Measurements from ENCODE around the gene BCL3.
A peak's percentile ranks its signal among the peaks of the same experiment; 100 is the strongest.

The BCL3 gene

DNA sequence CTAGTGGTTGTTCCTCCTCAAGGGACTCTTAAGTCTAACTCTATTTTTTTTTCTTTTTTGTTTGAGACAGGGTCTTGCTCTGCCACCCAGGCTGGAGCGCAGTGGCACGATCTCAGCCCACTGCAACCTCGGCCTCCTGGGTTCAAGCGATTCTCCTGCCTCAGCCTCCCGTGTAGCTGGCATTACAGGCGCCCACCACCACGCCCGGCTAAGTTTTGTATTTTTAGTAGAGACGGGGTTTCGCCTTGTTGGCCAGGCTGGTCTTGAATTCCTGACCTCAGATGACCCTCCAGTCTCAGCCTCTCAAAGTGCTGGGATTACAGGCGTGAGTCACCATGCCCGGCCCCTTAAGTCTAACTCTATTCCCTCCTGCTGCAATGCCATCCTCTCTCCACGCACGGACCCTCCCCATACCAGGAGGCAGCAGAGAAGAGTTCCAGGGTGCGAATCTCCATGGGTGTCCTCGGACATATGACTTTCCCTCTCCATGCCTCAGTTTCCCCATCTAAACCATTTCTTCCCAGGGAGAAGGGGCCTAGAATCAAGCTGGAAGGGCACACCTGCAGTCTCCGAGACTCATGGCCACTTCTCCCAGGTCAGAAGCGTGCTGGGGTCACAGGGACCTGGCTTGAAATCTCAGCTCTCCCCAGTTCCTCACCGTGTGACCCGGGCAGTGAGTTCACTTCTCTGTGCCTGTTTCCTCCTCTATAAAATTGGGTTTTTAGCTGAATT, 6.0 kb upstream of the BCL3 start:
- no peak for DNase-seq (ENCODE audit: low read depth)

DNA sequence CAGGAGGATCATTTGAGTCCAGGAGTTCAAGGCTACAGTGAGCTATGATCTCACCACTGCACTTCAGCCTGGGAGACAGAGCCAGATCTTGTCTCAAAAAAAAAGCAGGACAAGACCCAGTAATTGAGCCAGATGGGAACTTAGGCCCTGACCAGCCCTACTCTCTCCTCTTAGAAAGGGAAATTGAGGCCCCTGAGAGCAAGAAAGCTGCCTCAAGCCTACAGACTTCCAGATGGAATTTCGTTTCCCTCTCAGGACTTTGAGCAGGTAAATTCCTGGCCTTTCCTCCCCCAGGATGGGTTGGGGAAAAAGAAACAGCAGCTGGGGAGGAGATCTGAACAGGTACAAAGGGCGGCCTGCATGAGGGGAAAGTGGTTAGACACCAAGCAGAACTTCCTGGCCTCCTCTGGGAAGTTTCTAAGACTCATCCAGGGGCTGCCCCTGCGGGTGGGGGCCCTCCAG, 3.6 kb upstream of the BCL3 start:
- DNase-seq (ENCODE audit: low read depth): no peak

DNA sequence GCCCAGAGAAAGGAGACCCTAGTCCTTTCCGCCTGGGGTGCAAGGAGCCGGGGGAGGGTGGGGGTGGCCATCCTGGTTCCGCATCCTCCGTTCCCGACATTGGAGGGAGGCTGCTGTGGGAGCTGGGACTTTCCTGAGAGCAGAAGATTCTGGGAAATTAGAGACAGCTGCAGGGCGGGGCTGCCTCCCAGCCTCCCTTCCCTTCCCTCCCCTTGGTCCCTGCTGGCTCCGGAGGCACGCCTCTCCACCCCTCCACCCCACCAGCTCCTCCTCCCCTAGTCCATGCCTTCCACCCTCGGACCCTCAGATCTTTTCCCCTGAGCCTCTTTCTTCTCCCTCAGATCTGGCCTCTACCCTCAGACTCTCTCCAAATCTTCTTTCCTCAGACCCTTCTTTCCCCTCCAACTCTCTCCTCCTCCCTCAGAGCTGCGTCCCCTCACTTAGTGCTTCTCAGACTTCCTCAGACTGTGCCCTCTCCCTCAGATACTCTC, 3.1 kb upstream of the BCL3 start:
- DNase-seq (ENCODE audit: low read depth): no peak

DNA sequence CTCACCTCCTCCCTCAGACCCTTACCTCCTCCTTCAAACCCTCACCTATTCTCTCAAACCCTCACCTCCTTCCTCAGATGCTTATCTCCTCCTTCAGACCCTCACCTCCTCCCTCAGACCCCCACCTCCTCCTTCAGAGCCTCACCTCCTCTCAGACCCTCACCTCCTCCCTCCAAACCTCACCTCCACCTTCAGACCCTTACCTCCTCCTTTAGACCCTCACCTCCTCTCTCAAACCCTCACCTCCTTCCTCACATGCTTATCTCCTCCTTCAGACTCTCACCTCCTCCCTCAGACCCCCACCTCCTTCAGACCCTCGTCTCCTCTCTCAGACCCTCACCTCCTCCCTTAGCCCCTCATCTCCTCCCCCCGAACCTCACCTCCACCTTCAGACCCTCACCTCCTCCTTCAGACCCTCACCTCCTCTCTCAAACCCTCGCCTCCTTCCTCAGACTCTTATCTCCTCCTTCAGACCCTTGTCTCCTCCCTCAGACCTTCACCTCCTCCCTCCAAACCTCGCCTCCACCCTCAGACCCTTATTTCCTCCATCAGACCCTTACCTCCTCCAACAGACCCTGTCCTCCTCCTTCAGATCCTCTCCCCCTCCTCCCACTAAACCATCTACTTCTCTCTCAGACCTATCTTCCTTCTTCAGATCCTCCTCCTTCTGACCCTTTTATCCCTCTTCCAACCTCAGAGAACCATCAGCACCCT, 2.5 kb upstream of the BCL3 start:
- no peak for DNase-seq (ENCODE audit: low read depth)

DNA sequence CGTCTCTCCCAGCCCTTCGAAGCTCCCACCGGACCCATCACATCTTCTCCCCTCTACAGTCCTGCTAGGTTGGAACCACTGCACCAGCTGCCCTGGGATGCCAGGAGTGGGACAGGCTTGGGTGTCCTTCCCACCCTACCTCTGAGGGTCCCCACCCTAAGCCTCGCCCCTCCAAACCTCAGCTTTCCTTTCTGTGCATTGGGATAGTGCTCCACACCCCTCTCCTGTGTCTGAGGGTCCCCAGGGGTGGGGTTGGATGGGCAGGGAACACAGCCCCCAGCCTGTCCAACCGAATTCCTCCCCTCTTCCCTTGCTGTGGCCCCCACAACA, 1.9 kb upstream of the BCL3 start:
- DNase-seq (ENCODE audit: low read depth): no peak

DNA sequence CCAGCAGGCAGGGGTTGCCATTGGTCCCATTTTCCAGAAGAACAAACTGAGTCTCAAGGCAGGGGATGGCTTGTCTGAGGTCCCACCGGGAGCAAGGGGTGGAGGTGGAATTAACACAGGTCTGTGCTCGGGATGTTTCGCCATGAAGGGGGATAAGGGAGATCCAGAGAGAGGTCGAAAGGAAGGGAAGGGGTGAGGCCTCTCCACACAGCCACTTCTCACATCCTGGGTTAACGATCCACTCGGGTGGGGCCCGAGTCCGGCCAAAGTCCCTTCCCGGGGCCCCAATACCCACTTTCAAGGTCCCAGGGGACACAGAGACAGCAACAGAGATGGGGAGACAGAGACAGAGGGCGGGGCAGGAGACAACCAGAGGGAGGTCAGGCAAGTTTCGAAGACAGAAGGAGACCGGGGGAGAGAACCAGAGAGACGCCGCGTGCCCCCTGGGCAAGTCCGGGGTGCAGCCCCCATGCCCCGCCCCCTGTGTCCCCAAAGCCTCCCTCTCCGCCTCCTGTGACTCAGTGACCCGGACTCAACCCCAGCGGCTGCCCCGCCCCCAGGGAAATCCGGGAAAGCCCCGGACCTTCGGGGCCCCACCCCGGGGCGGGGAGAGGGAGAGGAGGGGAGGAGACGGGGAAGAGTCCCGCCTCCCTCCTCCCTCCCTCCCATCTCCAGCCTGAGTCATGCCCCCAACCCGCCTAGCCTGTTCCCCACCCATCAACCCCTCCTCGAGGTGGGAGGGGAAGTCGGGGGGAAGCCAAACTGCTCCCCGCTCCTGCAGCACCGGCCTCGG, 1.4 kb upstream of the BCL3 start:
- DNase-seq (ENCODE audit: low read depth): peak; percentile 80

DNA sequence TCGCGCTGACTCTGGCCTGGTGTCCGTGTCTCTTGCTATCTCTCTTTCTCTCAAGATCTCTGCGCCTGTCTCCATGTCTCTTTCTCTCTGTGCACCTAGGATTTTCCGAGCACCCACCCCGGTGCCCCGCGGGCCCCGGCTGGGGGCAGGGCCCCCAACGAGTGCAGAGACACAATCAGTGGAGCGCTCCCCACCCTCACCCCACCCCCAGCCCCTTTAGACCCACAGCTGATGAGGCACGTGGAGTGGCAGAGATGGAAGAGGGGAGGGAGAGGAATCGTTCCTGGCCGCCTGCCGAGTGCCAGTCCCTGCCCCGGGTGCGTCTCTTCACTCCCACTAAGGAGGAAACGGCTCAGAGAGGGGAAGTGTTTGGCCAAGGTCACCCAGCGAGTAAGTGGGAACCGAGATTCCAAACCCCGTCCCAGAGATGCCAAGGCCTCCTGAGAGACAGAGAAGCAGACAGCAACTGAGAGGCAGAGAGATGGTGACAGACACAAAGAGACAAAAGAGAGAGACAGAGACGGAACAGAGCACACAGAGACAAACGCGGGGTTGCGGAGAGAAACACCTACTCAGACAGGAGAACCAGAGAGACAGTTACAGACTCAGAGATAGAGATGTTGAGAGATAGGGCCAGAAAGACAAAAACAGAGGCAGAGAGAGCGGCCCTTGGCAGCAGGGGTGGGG, 626 bp upstream of the BCL3 start:
- no peak for DNase-seq (ENCODE audit: low read depth)

DNA sequence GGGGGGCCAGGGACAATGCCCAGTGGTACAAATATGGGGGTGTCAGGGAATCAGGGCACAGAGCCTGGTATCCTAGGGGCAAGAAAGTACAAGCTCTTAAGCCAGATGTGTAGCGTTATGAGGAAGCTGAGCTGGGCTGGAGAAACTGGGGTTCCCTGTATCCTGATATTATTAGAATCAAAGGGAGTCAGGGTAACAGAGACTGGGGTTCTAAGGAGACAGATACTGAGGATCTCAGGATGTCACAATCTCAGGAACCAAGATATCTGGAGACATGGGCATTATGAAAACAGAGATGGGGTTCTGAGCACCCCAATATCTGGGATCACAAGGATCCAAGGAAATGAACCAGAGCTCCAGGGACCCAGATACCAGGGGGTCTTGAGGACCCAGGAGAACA, 784 bp downstream of the BCL3 start:
- DNase-seq (ENCODE audit: low read depth): no peak

DNA sequence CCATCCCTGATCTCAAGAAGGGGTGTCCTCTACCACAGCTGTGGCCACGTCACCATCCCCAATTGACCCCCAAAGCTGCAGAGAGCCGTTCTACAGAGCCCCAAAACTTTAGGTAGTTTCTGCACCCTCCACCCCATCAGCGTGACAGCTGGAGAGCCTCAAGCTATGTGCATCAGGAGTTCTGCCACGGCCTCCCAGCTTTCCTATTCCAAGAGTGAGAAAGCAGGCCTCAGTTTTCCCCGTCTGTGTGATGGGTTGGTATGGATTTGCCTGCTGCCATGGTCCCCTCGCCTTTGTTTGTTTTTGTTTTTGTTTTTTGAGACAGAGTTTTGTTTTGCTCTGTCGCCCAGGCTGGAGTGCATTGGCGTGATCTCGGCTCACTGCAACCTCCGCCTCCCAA, 1.5 kb downstream of the BCL3 start:
- DNase-seq (ENCODE audit: low read depth): no peak

DNA sequence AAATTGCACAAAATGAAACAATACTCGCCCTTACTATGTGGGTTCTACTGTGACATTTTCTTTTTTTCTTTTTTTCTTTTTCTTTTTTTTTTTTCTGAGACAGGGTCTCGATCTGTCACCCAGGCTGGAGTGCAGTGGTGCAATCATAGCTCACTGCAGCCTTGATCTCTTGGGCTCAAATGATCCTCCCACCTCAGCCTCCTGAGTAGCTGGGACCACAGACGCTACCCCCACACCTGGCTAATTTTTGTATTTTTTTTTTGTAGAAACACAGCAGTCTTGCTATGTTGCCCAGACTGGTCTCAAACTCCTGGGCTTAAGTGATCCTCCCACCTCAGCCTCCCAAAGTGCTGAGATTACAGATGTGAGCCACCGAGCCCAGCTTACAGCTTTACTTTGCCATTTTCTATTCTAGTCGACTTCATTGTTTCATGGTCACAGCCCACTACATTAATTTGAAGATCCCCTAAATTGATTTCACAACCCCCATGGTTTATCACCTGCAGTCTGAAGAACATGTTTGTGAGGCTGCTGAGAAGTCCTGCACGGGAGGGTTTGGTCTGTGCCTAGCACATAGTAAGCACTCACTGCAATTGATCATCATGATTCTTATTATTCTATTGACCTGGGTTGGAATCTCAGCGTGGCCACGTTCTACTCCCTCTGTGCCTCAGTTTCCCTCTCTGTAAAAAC, 3.8 kb downstream of the BCL3 start:
- no peak for DNase-seq (ENCODE audit: low read depth)

DNA sequence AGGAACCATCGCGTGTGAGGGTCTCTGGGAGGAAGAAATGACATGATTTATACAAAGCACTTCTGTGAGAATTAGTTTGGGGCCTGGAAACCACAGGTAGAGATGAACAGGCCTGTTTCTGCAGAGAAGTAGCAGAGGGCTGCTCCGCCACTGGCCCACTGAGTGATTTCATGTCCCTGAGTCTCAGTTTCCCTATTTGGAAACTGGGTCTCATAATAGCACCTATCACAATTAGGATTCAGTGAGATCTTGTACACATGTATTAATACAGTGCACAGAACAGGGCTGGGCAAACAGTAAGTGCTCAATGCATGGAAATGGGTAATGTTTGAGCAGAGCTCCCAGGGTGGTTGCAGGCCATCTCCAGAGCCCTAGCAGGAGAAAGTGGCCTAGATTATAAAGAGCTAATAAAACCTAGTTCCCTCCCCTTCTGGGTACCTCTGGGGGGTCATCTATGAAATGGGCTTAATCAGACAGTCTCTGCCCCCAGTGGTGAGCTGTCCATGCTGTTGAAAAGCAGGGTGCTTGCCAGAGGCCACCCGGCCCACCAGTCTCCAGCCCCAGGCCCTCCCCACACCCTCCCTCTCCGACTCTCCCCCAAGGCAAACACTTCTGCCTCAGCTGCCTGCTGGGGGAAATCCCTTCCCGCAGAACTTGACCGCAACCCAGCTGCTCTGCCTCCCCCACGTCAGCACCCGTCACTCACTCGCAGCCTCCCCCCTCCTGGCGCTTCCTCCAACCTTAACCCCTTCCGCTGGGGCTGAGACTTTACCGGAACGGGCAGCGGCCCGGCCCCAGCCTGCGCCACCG, 4.5 kb downstream of the BCL3 start:
- peak; percentile 99 for DNase-seq (ENCODE audit: low read depth)

DNA sequence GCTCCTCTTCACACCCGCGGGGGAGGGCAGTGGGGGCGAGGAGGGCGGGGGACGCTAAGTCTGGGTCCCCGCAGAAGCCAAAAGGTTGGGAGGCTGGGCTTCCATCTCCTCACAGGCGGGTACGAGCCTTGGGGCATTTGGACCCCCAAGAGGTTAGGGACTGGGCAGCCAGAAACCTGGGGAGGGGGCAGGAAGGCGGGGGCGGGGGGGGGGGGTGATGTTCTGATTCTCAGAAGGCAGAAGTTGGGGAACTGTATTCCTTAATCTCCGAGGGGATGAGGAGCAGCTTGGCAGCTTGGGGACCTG, 5.1 kb downstream of the BCL3 start:
- no peak for DNase-seq (ENCODE audit: low read depth)

DNA sequence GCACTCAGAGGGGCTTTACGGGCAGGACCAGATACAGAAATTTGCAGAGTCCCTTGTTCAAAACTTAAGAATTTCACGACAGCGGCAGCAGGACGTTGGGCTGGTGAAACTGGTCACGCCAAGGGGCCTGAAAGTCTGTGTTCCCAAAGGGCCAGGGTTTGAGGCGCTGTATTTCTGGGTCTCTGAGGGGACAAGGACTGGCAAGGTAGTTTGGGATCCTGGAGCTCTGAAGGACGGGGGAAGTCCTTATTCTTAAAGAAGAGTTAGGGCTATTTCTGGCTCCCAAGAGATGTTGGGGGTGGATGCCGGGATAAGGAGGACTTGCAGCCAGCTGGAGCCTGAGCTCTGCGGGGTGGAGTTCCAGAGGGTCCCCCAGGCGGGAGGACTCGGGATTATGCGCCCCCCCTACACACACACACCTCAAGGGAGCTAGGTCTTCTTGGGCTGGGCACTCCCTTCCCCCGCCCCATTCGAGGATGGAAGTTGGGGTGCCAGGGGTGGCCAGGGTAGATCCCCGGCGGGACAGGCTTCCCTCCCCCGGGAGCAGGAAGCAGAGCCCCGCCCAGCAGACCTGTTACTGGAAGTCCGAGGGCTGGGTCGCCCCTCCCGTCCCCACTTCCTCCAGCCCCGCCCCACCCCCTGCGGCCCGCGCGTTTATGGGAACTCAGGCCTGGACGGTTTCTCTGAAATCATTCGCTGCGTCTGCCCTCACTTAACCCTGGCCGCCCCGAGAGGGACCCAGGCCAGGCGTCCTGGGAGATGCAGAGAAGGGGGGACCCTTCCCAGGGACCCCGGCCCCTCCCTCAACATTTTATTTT, 5.6 kb downstream of the BCL3 start:
- peak; percentile 80 for DNase-seq (ENCODE audit: low read depth)

DNA sequence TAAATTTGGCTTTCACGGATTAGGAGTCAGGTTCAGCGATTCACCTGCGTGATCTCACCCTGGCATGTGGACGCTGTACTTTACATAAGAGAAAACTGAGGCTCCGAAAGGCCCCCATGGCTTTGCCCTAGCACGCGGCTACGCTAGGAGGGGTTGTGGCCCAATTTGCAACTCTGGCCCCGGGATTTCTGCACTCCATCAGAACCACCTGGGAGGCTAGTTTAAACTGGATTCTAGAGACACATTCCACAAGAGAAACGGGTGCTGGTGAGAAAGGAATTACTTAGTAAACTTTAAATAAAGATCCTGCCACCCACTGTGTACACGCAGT, 6.2 kb downstream of the BCL3 start:
- DNase-seq (ENCODE audit: low read depth): no peak

DNA sequence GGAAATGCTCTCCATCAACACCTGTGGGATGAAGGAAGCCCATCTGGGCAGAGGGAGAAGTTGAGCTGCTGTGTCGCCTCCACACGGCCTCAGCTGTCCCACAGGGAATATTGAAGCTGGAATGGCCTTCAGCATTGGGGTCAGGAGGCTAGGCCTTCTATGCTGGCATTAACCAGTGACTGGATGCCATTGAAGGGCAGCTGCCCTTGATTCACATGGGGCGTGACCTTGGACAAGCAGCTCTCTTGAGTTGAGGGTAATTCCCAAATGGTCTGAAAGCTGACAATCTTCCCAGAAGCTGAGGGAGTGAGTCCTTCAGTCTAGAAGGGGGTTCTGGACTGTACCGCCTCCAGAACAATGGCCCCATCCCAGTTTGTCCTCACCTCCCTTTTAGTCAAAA, 6.7 kb downstream of the BCL3 start:
- DNase-seq (ENCODE audit: low read depth): no peak

DNA sequence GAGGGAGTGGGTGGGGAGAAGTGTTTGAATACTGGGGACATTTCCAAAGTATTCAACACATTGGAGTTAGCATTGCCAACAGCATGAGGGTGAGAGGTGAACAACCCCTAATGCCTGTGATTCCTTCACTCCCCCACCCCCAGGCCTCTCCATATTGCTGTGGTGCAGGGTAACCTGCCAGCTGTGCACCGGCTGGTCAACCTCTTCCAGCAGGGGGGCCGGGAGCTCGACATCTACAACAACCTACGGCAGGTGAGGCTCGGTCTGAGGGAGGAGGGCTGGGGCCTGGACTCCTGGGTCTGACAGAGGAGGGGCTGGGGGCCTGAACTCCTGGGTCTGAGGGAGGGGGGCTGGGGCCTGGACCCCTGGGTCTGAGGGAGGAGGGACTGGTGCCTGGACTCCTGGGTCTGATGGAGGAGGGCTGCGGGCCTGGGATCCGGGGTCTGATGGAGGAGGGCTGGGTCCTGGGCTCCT, 7.6 kb downstream of the BCL3 start:
- no peak for DNase-seq (ENCODE audit: low read depth)

DNA sequence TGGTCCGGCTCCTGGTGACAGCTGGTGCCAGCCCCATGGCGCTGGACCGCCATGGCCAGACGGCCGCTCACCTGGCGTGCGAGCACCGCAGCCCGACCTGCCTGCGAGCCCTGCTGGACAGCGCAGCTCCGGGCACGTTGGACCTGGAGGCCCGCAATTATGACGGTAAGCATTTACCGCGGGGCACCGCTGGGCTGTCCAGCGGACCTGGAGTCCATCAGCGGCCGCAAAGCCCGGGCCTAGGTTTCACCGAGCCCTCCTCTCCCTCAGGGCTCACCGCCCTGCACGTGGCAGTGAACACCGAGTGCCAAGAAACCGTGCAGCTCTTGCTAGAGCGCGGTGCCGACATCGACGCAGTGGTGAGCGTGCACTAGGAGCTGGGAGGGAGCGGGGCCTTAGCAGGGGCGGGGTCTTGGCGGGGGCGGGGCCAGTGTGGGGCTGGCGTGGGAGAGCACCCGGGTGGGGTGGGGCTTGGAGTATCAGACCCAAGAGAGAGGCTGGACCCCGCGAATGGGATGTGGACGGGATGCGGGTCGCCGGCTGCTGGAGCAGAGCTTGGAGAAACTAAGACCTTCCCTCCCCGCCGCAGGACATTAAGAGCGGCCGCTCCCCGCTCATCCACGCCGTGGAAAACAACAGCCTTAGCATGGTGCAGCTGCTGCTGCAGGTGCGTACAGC, 8.7 kb downstream of the BCL3 start:
- no peak for DNase-seq (ENCODE audit: low read depth)

DNA sequence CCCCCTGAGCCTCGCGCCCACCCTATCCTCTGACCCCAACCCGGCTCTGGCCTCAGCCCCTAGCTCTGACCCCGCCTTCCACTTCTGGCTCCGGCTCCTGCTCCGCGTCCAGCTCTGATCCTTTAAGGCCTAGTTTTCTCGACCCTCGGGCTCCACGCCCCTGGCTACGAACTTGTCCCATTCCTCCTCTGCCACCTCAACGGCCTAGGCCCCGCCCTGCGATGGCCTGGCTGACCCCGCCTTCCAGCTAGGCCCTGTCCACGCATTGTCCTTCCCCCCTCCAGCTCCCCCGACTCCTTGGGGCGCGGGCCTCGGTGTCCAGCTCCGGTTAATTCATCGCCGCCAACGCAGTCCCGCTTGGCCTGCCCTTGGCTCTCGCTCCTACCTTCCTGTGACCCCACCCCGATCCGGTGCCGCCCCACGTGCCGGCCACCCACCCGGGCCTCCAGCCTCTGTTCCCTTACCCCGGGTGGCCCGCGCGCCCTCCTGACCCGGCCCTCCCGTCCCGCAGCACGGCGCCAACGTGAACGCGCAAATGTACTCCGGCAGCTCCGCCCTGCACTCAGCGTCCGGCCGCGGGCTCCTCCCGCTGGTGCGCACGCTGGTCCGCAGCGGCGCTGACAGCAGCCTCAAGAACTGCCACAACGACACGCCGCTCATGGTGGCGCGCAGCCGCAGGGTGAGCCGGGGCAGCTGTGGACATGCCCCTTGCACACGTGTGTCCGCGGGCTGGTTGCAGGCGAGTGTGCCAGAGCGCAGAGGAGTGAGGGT, 9.4 kb downstream of the BCL3 start:
- DNase-seq (ENCODE audit: low read depth): no peak

DNA sequence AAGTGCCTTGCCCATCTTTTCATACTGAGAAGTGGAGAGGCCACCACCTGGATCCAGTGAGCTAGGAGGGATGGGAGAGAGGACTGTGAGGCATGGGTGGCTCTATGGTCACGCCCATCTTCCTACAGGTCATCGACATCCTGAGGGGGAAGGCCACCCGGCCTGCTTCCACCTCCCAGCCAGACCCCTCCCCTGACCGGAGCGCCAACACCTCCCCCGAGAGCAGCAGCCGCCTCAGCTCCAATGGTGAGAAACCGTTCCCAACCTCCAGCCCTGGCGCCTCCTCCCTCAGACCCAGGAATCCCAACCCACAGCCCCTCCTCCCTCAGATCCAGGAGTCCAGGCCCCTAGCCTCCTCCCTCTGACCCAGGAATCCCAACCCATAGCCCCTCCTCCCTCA, 10.1 kb downstream of the BCL3 start:
- DNase-seq (ENCODE audit: low read depth): no peak
